H9 (cell line): ENCODE measurements around the gene CHID1. TPM values are rescaled to one million over a fixed set of nuclear protein-coding genes. Genes with fewer than 3 reads are reported as not detected.

ENCODE experiments used
- DNase-seq: peaks from one replicate; pipeline ENCODE4 v3.0.0-alpha.2; 2017
- H2AFZ ChIP-seq: one replicate; pipeline ENCODE4 v1.6.1; 2013; ENCODE audit warnings: mild to moderate bottlenecking, low read length, control low read depth, moderate library complexity
- H2AK5ac ChIP-seq: 2 replicates; pipeline ENCODE4 v1.6.1; 2013; ENCODE audit warnings: low read length, control low read depth, mixed read lengths; ENCODE audit not compliant: insufficient read length
- H2BK120ac ChIP-seq: one replicate; pipeline ENCODE4 v1.6.1; 2013; ENCODE audit warnings: low read depth, mild to moderate bottlenecking, low read length, control low read depth, inconsistent platforms; ENCODE audit not compliant: poor library complexity, severe bottlenecking
- H2BK12ac ChIP-seq: 2 replicates; pipeline ENCODE4 v1.6.1; 2013; ENCODE audit warnings: low read length, control low read depth, mixed read lengths, low read depth; ENCODE audit not compliant: insufficient read length
- H2BK15ac ChIP-seq: 2 replicates; pipeline ENCODE4 v1.6.1; 2013; ENCODE audit warnings: low read depth, low read length, control low read depth
- H2BK20ac ChIP-seq: one replicate; pipeline ENCODE4 v1.6.1; 2013; ENCODE audit warnings: low read depth, mild to moderate bottlenecking, low read length, control low read depth, inconsistent platforms; ENCODE audit not compliant: poor library complexity, severe bottlenecking
- H2BK5ac ChIP-seq: 2 replicates; pipeline ENCODE4 v1.6.1; 2013; ENCODE audit warnings: low read length, control low read depth, mixed read lengths; ENCODE audit not compliant: insufficient read length
- H3K14ac ChIP-seq: 2 replicates; pipeline ENCODE4 v1.6.1; 2013; ENCODE audit warnings: low read length, control low read depth; ENCODE audit not compliant: insufficient read depth
- H3K18ac ChIP-seq: 2 replicates; pipeline ENCODE4 v1.6.1; 2013; ENCODE audit warnings: low read depth, mild to moderate bottlenecking, mixed read lengths, low read length, control low read depth; ENCODE audit not compliant: insufficient read length
- H3K23ac ChIP-seq: 2 replicates; pipeline ENCODE4 v1.6.1; 2013; ENCODE audit warnings: low read length, control low read depth, mixed read lengths, low read depth; ENCODE audit not compliant: insufficient read length
- H3K23me2 ChIP-seq: 2 replicates; pipeline ENCODE4 v1.6.1; 2013; ENCODE audit warnings: low read depth, mild to moderate bottlenecking, mixed read lengths, low read length, control low read depth; ENCODE audit not compliant: insufficient read length, poor library complexity, severe bottlenecking
- H3K27ac ChIP-seq: 2 replicates; pipeline ENCODE4 v1.5.1; 2013; ENCODE audit warnings: low read length, control low read depth, mixed read lengths, low read depth; ENCODE audit not compliant: insufficient read length
- H3K27me3 ChIP-seq: 2 replicates; pipeline ENCODE4 v1.6.1; 2013; ENCODE audit warnings: low read length, control low read depth, inconsistent platforms; ENCODE audit not compliant: insufficient read depth
- H3K4ac ChIP-seq: 2 replicates; pipeline ENCODE4 v1.6.1; 2013; ENCODE audit warnings: low read depth, mild to moderate bottlenecking, control low read depth, inconsistent platforms, low read length, moderate library complexity
- H3K4me1 ChIP-seq: 2 replicates; pipeline ENCODE4 v1.6.1; 2013; ENCODE audit warnings: low read length, control low read depth, inconsistent platforms; ENCODE audit not compliant: insufficient read depth
- H3K4me2 ChIP-seq: 2 replicates; pipeline ENCODE4 v1.6.1; 2013; ENCODE audit warnings: low read length, control low read depth, mixed read lengths; ENCODE audit not compliant: insufficient read length, insufficient read depth
- H3K56ac ChIP-seq: 2 replicates; pipeline ENCODE4 v1.6.1; 2013; ENCODE audit warnings: low read depth, mild to moderate bottlenecking, mixed read lengths, low read length, control low read depth; ENCODE audit not compliant: insufficient read length
- H3K79me1 ChIP-seq: 2 replicates; pipeline ENCODE4 v1.6.1; 2013; ENCODE audit warnings: low read depth, mild to moderate bottlenecking, moderate library complexity, low read length, control low read depth, inconsistent platforms; ENCODE audit not compliant: insufficient read depth, poor library complexity, severe bottlenecking
- H3K79me2 ChIP-seq: 2 replicates; pipeline ENCODE4 v1.6.1; 2013; ENCODE audit warnings: low read length, control low read depth, inconsistent platforms; ENCODE audit not compliant: insufficient read depth
- H3K9ac ChIP-seq: 2 replicates; pipeline ENCODE4 v1.6.1; 2013; ENCODE audit warnings: low read length, control low read depth, mixed read lengths; ENCODE audit not compliant: insufficient read length; ENCODE audit errors: extremely low read depth
- H3K9me3 ChIP-seq: one replicate; pipeline ENCODE4 v1.6.1; 2013; ENCODE audit warnings: low read depth, low read length, inconsistent platforms; ENCODE audit not compliant: control insufficient read depth
- H3T11ph ChIP-seq: one replicate; pipeline ENCODE4 v1.6.1; 2013; ENCODE audit warnings: mild to moderate bottlenecking, low read length, control low read depth, inconsistent platforms
- H4K20me1 ChIP-seq: one replicate; pipeline ENCODE4 v1.6.1; 2013; ENCODE audit not compliant: control insufficient read depth, insufficient read length, insufficient read depth
- H4K5ac ChIP-seq: 2 replicates; pipeline ENCODE4 v1.6.1; 2013; ENCODE audit warnings: low read depth, mild to moderate bottlenecking, mixed read lengths, low read length, control low read depth; ENCODE audit not compliant: insufficient read length
- H4K8ac ChIP-seq: replicated peaks from 2 replicates; pipeline ENCODE4 v1.6.1; 2013; ENCODE audit warnings: low read length, control low read depth, mixed read lengths, low read depth; ENCODE audit not compliant: insufficient read length
- H4K91ac ChIP-seq: 2 replicates; pipeline ENCODE4 v1.6.1; 2013; ENCODE audit warnings: low read depth, mild to moderate bottlenecking, moderate library complexity, mixed read lengths, low read length, control low read depth; ENCODE audit not compliant: insufficient read length
- H3K27ac Mint-ChIP-seq, 3 experiments: 2 replicates in 2 of 3; 3 replicates in 1 of 3; pipeline ENCODE4 v1.8.0; 2020 to 2021; ENCODE audit warnings: mixed read lengths in 3 of 3, mild to moderate bottlenecking in 1 of 3, moderate library complexity in 1 of 3
- H3K27me3 Mint-ChIP-seq: 2 replicates; pipeline ENCODE4 v1.8.0; 2021; ENCODE audit warnings: low read depth, mild to moderate bottlenecking, moderate library complexity, mixed read lengths
- H3K36me3 Mint-ChIP-seq, 3 experiments: 2 replicates in 2 of 3; 3 replicates in 1 of 3; pipeline ENCODE4 v1.8.0; 2020 to 2021; ENCODE audit warnings: low read depth in 3 of 3, mixed read lengths in 3 of 3; ENCODE audit not compliant: insufficient read depth in 1 of 3
- H3K4me1 Mint-ChIP-seq, 2 experiments: 2 replicates each; pipeline ENCODE4 v1.8.0; 2020; ENCODE audit warnings: mixed read lengths in 2 of 2
- H3K4me3 Mint-ChIP-seq, 2 experiments: 2 replicates in 1 of 2; 3 replicates in 1 of 2; pipeline ENCODE4 v1.8.0; 2020 to 2021; ENCODE audit warnings: mild to moderate bottlenecking in 2 of 2, mixed read lengths in 2 of 2, moderate library complexity in 1 of 2
- H3K9me3 Mint-ChIP-seq, 2 experiments: 2 replicates in 1 of 2; 3 replicates in 1 of 2; pipeline ENCODE4 v1.8.0; 2020; ENCODE audit warnings: mild to moderate bottlenecking in 2 of 2, mixed read lengths in 2 of 2, moderate library complexity in 1 of 2
- CTCF ChIP-seq: fragments of 200-600 bp; sonication (generic); conservative IDR thresholded peaks from 3 replicates; pipeline ENCODE4 v1.8.0; 2021; ENCODE audit warnings: antibody characterized with exemption, mild to moderate bottlenecking
- WGBS: extraction: QIAGEN DNeasy Blood & Tissue Kit; methylation state at CpG from one replicate; pipeline ENCODE4 v1.1.7; 2013; ENCODE audit warnings: missing lambda C conversion rate, low lambda C conversion rate, mixed read lengths; ENCODE audit not compliant: insufficient read length; ENCODE audit errors: extremely low coverage; 5-methylcytosine and 5-hydroxymethylcytosine counted together
- total RNA-seq: library from RNA; stranded (reverse); gene quantifications from 2 replicates; pipeline ENCODE4 v1.2.1, GENCODE V29; 2021

Gene CHID1
- total RNA-seq, 1 experiment from 2014 or later, result 89.4 TPM

GRCh38 chr11:825366-826226 lies 85.0 kb downstream of the CHID1 start:
- Histone ChIP-seq H3K9me3 (no peaks in the 10 kb centered on the region), H3K23me2 (peaks cover 21% of the 10 kb centered on the region), H3T11ph (no peak overlapping the region), H3K23ac (no peak overlapping the region), H4K91ac (no peak overlapping the region), H4K8ac (no peak overlapping the region), H3K79me1 (no peaks in the 10 kb centered on the region), H3K27ac (no peak overlapping the region), H3K56ac (no peak overlapping the region), H2BK20ac (no peak overlapping the region), H2BK120ac (no peak overlapping the region), H2BK12ac (no peak overlapping the region), H3K4me2 (no peak overlapping the region), H3K9ac (no peak overlapping the region), H2BK5ac (no peak overlapping the region), H3K4ac (no peak overlapping the region), H3K79me2 (no peaks in the 10 kb centered on the region), H4K5ac (no peak overlapping the region), H2AFZ (no peak overlapping the region), H3K18ac (no peak overlapping the region), H2AK5ac (no peak overlapping the region), H3K14ac (no peak overlapping the region), H3K27me3 (peaks cover under 1% of the 10 kb centered on the region; the same call in 1 of the 2 replicates), H4K20me1 (no peaks in the 10 kb centered on the region), H2BK15ac (no peak overlapping the region), H3K4me1 (no peaks in the 10 kb centered on the region; the same call in 1 of the 2 replicates)
- no peaks in the 10 kb centered on the region; a peak in 1 of 5 replicates for H3K9me3 Mint-ChIP-seq
- no peak for DNase-seq
- peaks cover 23 to 31% of the 10 kb centered on the region in 2 experiments for H3K4me1 Mint-ChIP-seq
- no CpG with 5 or more reads among the region's 12 CpGs for WGBS
- H3K27ac Mint-ChIP-seq, result no peak overlapping the region
- no peak overlapping the region; a peak in 1 of 5 replicates for H3K4me3 Mint-ChIP-seq
- no peak for TF ChIP-seq CTCF
- H3K27me3 Mint-ChIP-seq, result peaks cover 21% of the 10 kb centered on the region
- H3K36me3 Mint-ChIP-seq, result peaks cover 0 to 26% (median 13%) of the 10 kb centered on the region in 3 experiments
